Measurements from ENCODE around the gene ZXDC. TPM values are rescaled to one million over a fixed set of nuclear protein-coding genes. Genes with fewer than 3 reads are reported as not detected.

The ZXDC gene
- total and polyA plus RNA-seq, 2 experiments from 2014 or later = 6.1 to 19.2 TPM

GRCh38 chr3:126402666-126403302 is 72.9 kb downstream of the ZXDC start:
- no peaks in the 10 kb centered on the region for H3K4me1 ChIP-seq (ENCODE audit: insufficient read depth)
- H3K9me3 ChIP-seq (ENCODE audit: low read depth) = no peaks in the 10 kb centered on the region
- no peak overlapping the region for H2AFZ ChIP-seq
- H3K9me2 ChIP-seq (ENCODE audit: insufficient read depth) = no peaks in the 10 kb centered on the region
- no peak for DNase-seq
- no peaks in the 10 kb centered on the region for H4K20me1 ChIP-seq (ENCODE audit: insufficient read depth)
- WGBS, 2 experiments (ENCODE audit: low coverage in 1 of 2, low lambda C conversion rate in 2 of 2, missing lambda C conversion rate in 2 of 2) = 59 to 63% methylated on average over 11 to 12 of the region's 12 CpGs
- no peak overlapping the region for H3K9ac ChIP-seq
- H3K79me2 ChIP-seq (ENCODE audit: insufficient read depth) = no peaks in the 10 kb centered on the region
- H3K36me3 ChIP-seq (ENCODE audit: low read depth) = no peaks in the 10 kb centered on the region
- no peaks in the 10 kb centered on the region for H3F3A ChIP-seq (ENCODE audit: insufficient read depth)
- H3K4me2 ChIP-seq (ENCODE audit: unreplicated experiment) = no peak overlapping the region
- TF ChIP-seq EZH2phosphoT487 (IDR thresholded peaks at IDR 0.05; ENCODE audit: insufficient read depth, low read depth) (no peak), EZH2 (IDR thresholded peaks at IDR 0.05; ENCODE audit: insufficient read depth, poor library complexity, severe bottlenecking) (no peak)
- in situ Hi-C loops (cut with MboI) = no loop called here
- H3K27ac ChIP-seq = no peak overlapping the region
- peaks cover 17% of the 10 kb centered on the region for H3K27me3 ChIP-seq (replicated peaks; ENCODE audit: insufficient read depth)
- H3K4me3 ChIP-seq = no peak overlapping the region

GRCh38 chr3:126402178-126402577 is 73.5 kb downstream of the ZXDC start:
- Histone ChIP-seq H3K27me3 (replicated peaks; ENCODE audit: insufficient read depth) (peaks cover 11% of the 10 kb centered on the region), H3K4me1 (ENCODE audit: insufficient read depth) (no peaks in the 10 kb centered on the region), H3F3A (ENCODE audit: insufficient read depth) (no peaks in the 10 kb centered on the region), H2AFZ (no peak overlapping the region), H3K9ac (no peak overlapping the region), H4K20me1 (ENCODE audit: insufficient read depth) (no peaks in the 10 kb centered on the region), H3K4me3 (no peak overlapping the region), H3K9me2 (ENCODE audit: insufficient read depth) (no peaks in the 10 kb centered on the region), H3K79me2 (ENCODE audit: insufficient read depth) (no peaks in the 10 kb centered on the region), H3K4me2 (ENCODE audit: unreplicated experiment) (no peak overlapping the region), H3K36me3 (ENCODE audit: low read depth) (no peaks in the 10 kb centered on the region), H3K27ac (no peak overlapping the region), H3K9me3 (ENCODE audit: low read depth) (no peaks in the 10 kb centered on the region)
- TF ChIP-seq EZH2 (IDR thresholded peaks at IDR 0.05; ENCODE audit: insufficient read depth, poor library complexity, severe bottlenecking) (no peak), EZH2phosphoT487 (IDR thresholded peaks at IDR 0.05; ENCODE audit: insufficient read depth, low read depth) (no peak)
- WGBS, 2 experiments (ENCODE audit: low coverage in 1 of 2, low lambda C conversion rate in 2 of 2, missing lambda C conversion rate in 2 of 2) = 37% methylated on average over 6 of the region's 6 CpGs
- in situ Hi-C loops (cut with MboI) = no loop called here
- DNase-seq = no peak

- H3F3A ChIP-seq (ENCODE audit: insufficient read depth) = no peaks in the 10 kb centered on the region
- no peak overlapping the region for H3K4me2 ChIP-seq (ENCODE audit: unreplicated experiment)
- no peaks in the 10 kb centered on the region for H3K9me2 ChIP-seq (ENCODE audit: insufficient read depth)
- H4K20me1 ChIP-seq (ENCODE audit: insufficient read depth) = no peaks in the 10 kb centered on the region
- no peaks in the 10 kb centered on the region for H3K36me3 ChIP-seq (ENCODE audit: low read depth)
- TF ChIP-seq EZH2phosphoT487 (IDR thresholded peaks at IDR 0.05; ENCODE audit: insufficient read depth, low read depth) (no peak), EZH2 (IDR thresholded peaks at IDR 0.05; ENCODE audit: insufficient read depth, poor library complexity, severe bottlenecking) (no peak)
- H3K27ac ChIP-seq = no peak overlapping the region
- no peak overlapping the region for H2AFZ ChIP-seq
- H3K9ac ChIP-seq = no peak overlapping the region
- no peaks in the 10 kb centered on the region for H3K79me2 ChIP-seq (ENCODE audit: insufficient read depth)
- H3K27me3 ChIP-seq (replicated peaks; ENCODE audit: insufficient read depth) = peaks cover 6% of the 10 kb centered on the region; the same call in 1 of the 2 replicates
- H3K4me3 ChIP-seq = no peak overlapping the region
- WGBS, 2 experiments (ENCODE audit: low coverage in 1 of 2, low lambda C conversion rate in 2 of 2, missing lambda C conversion rate in 2 of 2) = 42 to 51% methylated on average over 6 to 8 of the region's 8 CpGs
- H3K9me3 ChIP-seq (ENCODE audit: low read depth) = no peaks in the 10 kb centered on the region
- in situ Hi-C loops (cut with MboI) = no loop called here
- no peaks in the 10 kb centered on the region for H3K4me1 ChIP-seq (ENCODE audit: insufficient read depth)
- DNase-seq = no peak
These were observed 74.0 kb downstream of the ZXDC start for GRCh38 chr3:126401611-126402160.

- WGBS, 2 experiments (ENCODE audit: low coverage in 1 of 2, low lambda C conversion rate in 2 of 2, missing lambda C conversion rate in 2 of 2) = 44 to 59% methylated on average over 4 of the region's 4 CpGs
- no peak for DNase-seq
- Histone ChIP-seq H3K4me3 (no peak overlapping the region), H3K27ac (no peak overlapping the region), H3K9me3 (ENCODE audit: low read depth) (no peaks in the 10 kb centered on the region), H4K20me1 (ENCODE audit: insufficient read depth) (no peaks in the 10 kb centered on the region), H3K4me1 (ENCODE audit: insufficient read depth) (no peaks in the 10 kb centered on the region), H3K9me2 (ENCODE audit: insufficient read depth) (no peaks in the 10 kb centered on the region), H3K9ac (no peak overlapping the region), H3K79me2 (ENCODE audit: insufficient read depth) (no peaks in the 10 kb centered on the region), H3K27me3 (replicated peaks; ENCODE audit: insufficient read depth) (peaks cover 17% of the 10 kb centered on the region; the same call in 1 of the 2 replicates), H3F3A (ENCODE audit: insufficient read depth) (no peaks in the 10 kb centered on the region), H2AFZ (no peak overlapping the region), H3K4me2 (ENCODE audit: unreplicated experiment) (no peak overlapping the region), H3K36me3 (ENCODE audit: low read depth) (no peaks in the 10 kb centered on the region)
- in situ Hi-C loops (cut with MboI) = loop anchor here (10.0 to 25.0 kb wide), 3 partner anchors 155 to 437 kb away; partner anchors contain the start of gene ROPN1B
- TF ChIP-seq EZH2 (IDR thresholded peaks at IDR 0.05; ENCODE audit: insufficient read depth, poor library complexity, severe bottlenecking) = no peak
These were observed 75.9 kb downstream of the ZXDC start for GRCh38 chr3:126399756-126400155.
